NCI-H748 treated with DMSO at 0.1 percent for 48 hours (cell line): Measurements from ENCODE around the gene FAM221B.

Experiments used
- DNase-seq: peaks from one replicate; lab custom pipeline; 2025; lab: John Stamatoyannopoulos, UW

The FAM221B gene

GRCh38 chr9:35820076-35820475 lies 8.5 kb downstream of the FAM221B start:
- no peak for DNase-seq

GRCh38 chr9:35818341-35818740 lies 10.2 kb downstream of the FAM221B start:
- DNase-seq = no peak

- DNase-seq = no peak
These were observed 11.8 kb downstream of the FAM221B start for GRCh38 chr9:35816708-35817107.

GRCh38 chr9:35814841-35815543 lies 13.5 kb downstream of the FAM221B start, which contains the start of gene HINT2:
Gene HINT2, minus strand, starts transcription at chr9:35815042. Its CDS starts 63 bp downstream, at chr9:35814979.
- DNase-seq = peak; percentile 99

DNA sequence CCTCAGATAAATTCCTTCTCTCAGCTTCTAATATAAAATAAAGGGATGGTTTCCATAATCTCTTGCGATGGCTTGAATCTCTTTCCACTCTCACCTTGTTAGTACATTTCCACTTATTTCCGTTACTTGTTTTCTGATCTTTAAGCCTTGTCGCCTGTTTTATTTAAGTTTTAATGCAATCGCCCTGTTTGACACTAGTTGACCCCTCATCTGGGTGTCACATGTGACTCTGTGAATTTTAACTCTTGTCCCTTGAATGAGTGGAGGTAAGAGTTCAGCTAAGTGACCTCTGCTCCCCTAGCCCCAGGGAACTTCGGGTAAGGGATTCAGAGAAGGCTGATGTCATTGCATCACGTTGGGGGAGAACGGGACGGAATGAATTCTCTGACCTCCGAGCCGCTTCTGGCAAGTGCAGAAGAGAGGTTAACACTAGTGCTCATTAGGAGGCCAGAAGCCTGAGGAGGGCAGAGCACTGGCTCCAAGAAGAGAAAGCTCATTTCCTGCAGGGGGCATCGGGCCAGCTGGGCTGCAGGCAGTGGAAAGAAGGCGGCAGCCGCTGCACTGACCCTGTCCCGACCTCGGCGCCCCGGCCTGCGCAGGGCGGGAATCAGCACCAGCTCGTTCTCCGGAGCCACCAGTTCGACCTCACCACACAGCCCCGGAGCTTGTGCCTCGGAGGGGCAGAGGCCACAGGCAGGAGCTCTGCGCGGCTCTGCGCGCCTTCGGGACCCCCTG lies 14.3 kb downstream of the FAM221B start:
- DNase-seq = no peak

GRCh38 chr9:35813434-35814105 lies 15.0 kb downstream of the FAM221B start:
- DNase-seq = no peak

DNA sequence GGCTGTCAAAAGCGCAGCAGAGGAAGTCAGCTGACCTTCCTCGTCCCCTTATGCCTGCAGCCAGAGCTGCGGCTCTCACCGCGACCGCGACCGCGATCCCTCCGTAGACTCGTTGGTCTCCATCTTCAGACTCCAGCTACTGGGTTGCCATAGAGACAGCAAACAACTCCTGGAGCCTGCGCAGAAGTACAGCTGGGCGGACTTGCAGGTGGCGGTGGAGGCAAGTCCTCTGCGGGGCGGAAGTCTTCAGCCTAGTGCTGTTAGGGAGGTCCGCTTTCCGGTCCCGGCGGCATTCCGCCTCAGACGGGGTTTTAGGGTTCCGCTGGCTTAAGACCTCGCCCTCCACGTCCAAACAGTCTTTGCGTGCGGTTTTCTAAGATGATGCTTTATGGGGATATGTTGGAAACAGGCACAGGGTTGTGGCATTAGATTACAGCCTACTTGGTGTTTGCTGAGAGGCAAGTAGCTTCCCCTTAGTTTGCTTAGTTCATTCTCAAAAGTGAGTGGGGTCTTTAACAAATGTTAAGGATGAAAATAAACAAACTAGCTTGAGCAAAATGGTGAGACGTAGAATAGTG lies 16.4 kb downstream of the FAM221B start, which contains the start of gene SPAG8:
TSS of gene SPAG8 (minus strand) at position 238 of the 578 bp plus-strand sequence. CDS start at position 123, 115 bp downstream.
- peak; percentile 91 for DNase-seq

DNA sequence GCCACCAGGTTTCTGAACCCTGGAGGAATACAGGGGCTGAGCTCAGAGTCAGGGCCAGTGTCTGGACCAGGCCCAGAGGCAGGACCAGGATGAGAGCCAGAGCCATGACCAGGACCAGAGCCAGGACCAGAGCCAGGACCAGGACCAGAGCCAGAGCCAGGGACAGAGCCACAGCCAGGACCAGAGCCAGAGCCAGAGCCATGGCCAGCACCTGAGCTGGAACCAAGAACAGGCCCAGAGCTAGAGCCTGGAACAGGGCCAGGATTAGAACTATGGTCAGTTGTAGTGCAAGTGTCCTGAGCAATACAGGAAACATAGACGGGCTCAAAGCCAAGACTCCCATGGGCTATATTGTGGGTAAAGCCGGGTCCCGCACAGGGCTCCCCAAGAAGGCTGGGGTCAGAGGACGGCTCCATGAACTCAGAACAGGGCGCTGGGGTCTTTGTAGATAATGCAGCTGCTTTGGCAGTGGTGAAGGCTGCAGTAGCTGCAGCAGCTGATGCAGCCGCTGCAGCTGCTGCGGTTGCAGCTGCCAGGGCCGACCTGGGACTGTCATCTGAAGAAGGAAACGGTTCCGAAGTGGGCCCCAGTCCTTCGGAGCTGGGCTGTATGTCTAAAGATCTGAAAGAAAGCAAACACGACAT lies 17.0 kb downstream of the FAM221B start:
- DNase-seq = no peak

- no peak for DNase-seq
These were observed 18.4 kb downstream of the FAM221B start for GRCh38 chr9:35810122-35810521.

GRCh38 chr9:35808433-35808832 lies 20.1 kb downstream of the FAM221B start:
- no peak for DNase-seq

- DNase-seq = no peak
These were observed 22.4 kb downstream of the FAM221B start for GRCh38 chr9:35806101-35806500.

- DNase-seq = no peak
These were observed 27.0 kb downstream of the FAM221B start for GRCh38 chr9:35801328-35802128.

- DNase-seq = no peak
These were observed 28.0 kb downstream of the FAM221B start for GRCh38 chr9:35800530-35800929.

DNA sequence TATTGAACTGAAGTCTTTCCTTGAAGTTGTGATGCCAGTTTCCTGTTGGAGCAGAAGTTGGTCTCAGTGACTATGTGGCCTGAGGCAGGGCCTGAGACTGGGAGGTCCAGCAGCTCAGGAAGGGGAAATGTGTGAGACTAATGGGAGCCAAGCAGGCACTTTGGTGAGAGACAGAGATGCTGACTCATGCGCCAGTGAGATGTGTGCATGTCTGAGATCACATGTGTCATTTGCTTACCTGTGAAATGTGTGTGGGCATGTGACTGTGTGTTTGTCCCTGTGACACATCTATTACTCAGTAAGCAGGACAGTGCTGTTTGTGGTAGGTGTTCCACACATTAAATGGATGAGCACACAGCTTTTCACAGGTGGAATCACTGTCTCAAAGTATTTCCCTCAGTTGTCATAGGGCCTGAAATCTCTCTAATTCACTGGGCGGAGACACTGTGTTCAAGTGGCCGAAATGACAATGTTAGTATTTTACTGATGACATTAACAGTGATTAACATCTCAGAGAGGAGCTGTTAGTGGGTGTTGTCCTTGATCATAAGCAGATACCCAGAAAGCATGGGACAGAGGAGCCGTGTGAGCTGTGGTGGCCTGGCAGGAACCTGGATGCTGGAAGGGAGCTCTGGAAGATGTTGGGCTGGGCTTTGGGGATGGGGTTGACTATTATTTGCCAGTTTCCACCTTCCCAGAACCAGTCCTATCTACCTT lies 29.7 kb downstream of the FAM221B start:
- no peak for DNase-seq

GRCh38 chr9:35797311-35798109 lies 31.0 kb downstream of the FAM221B start:
- DNase-seq = no peak

- no peak for DNase-seq
These were observed 32.8 kb downstream of the FAM221B start for GRCh38 chr9:35795695-35796094.

DNA sequence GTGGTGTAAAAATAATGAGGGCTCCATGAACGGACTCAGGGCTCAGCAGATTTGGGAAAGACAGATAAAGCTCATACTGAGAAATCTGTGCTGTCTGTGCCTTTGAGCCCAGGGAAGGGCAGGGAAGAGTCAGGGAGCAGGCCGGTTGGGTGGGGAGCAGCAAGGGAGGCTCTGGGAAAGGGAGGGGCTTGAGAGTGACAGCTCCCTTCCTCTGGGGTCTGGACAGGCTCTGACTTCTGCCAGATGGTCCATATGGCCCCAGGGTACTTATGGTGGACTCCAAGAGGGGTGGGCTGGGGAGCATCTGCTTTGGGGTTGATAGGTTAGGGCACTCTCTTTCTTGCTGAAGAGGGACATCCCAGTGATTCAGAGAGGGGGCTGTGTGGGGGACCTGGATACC lies 35.1 kb downstream of the FAM221B start:
- DNase-seq = no peak

DNA sequence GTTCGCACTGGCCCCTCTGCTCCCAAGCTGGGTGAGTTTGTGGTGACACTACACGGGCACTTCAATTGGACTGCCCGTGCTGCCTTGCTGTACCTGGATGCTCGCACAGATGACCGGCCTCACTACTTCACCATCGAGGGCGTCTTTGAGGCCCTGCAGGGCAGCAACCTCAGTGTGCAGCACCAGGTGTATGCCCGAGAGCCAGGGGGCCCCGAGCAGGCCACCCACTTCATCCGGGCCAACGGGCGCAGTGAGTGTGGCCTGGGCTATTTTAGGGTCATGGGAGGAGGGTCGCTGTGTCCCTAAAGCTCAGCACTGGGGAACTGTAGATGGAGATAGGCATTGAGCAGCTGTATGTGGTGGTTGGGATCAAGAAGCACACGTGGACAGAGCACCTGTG lies 35.7 kb downstream of the FAM221B start:
- DNase-seq = no peak

- DNase-seq = no peak
These were observed 36.3 kb downstream of the FAM221B start for GRCh38 chr9:35792024-35792813.
